Measurements from ENCODE around the gene TMC3. TPM values are rescaled to one million over a fixed set of nuclear protein-coding genes. Genes with fewer than 3 reads are reported as not detected.

The TMC3 gene
- polyA plus RNA-seq, 1 of the 3 experiments (the other 2 are of a cell fraction): not detected

GRCh38 chr15:81298611-81299010, 75.4 kb downstream of the TMC3 start (continued):
- TF ChIP-seq PBX3 (IDR thresholded peaks at IDR 0.05) (no peak), TEAD4 (IDR thresholded peaks at IDR 0.05; ENCODE audit: borderline replicate concordance, insufficient read depth) (no peak), ELF1 (IDR thresholded peaks at IDR 0.05) (no peak), FOXJ3 (CRISPR knock-in tag; IDR thresholded peaks at IDR 0.05) (no peak), TAF1 (IDR thresholded peaks at IDR 0.05; ENCODE audit: borderline replicate concordance, low read depth, low read length) (no peak), USF2 (IDR thresholded peaks at IDR 0.05; ENCODE audit: borderline replicate concordance, low read depth, low read length) (no peak), YY1 (IDR thresholded peaks at IDR 0.05; ENCODE audit: low read depth) (no peak), NFIC (IDR thresholded peaks at IDR 0.05; ENCODE audit: borderline replicate concordance) (no peak)

- no peaks in the 10 kb centered on the region for H3K79me2 ChIP-seq (ENCODE audit: insufficient read depth)
- peaks cover 14% of the 10 kb centered on the region; the same call in 1 of the 2 replicates for H3K27me3 ChIP-seq (ENCODE audit: insufficient read depth)
- TF ChIP-seq RCOR1 (IDR thresholded peaks at IDR 0.05; ENCODE audit: low read length) (no peak), CTCF (IDR thresholded peaks at IDR 0.05) (no peak), RXRA (IDR thresholded peaks at IDR 0.05; ENCODE audit: borderline replicate concordance, low read depth) (no peak), EP300 (IDR thresholded peaks at IDR 0.05; ENCODE audit: borderline replicate concordance in 1 of 2, low read depth in 1 of 2, low read length in 1 of 2) (no peak)
- no peaks in the 10 kb centered on the region for H3K9me3 ChIP-seq
- H4K20me1 ChIP-seq (ENCODE audit: insufficient read depth): no peaks in the 10 kb centered on the region
- peaks cover 7 to 9% of the 10 kb centered on the region in 2 experiments; a peak in 2 of 4 replicates for H3K4me1 ChIP-seq (ENCODE audit: control insufficient read depth in 1 of 2, insufficient read depth in 2 of 2, low read depth in 1 of 2, low read length in 1 of 2)
- no peaks in the 10 kb centered on the region for H3F3A ChIP-seq (replicated peaks; ENCODE audit: insufficient read depth)
- no peak for DNase-seq
- H3K9ac ChIP-seq: no peak overlapping the region
- no peaks in the 10 kb centered on the region for H3K36me3 ChIP-seq (replicated peaks in 1 of 2; ENCODE audit: control insufficient read depth in 1 of 2, insufficient read depth in 2 of 2, low read length in 1 of 2)
- 52% methylated on average over 4 of the region's 4 CpGs for WGBS (ENCODE audit: low lambda C conversion rate)
- no peaks in the 10 kb centered on the region for H3K9me2 ChIP-seq
- no peak overlapping the region for H2AFZ ChIP-seq (ENCODE audit: low read depth)
- CTCF ChIA-PET: interaction anchor here (1.4 to 2.4 kb wide), 4 partner anchors 22 to 102 kb away, joined by 4 to 10 read pairs (median 7); no protein-coding TSS in a partner anchor
- POLR2A ChIA-PET: no interaction called here
- no peak overlapping the region for H3K27ac ChIP-seq (ENCODE audit: low read depth in 2 of 2, low read length in 1 of 2)
- no peak overlapping the region for H3K4me3 ChIP-seq (ENCODE audit: low read depth in 2 of 2, low read length in 1 of 2)
- H3K4me2 ChIP-seq: no peak overlapping the region
These were observed 76.1 kb downstream of the TMC3 start for GRCh38 chr15:81297603-81298575.
